ENCODE results near the gene TBC1D22A. TPM values are rescaled to one million over a fixed set of nuclear protein-coding genes. Genes with fewer than 3 reads are reported as not detected.
A peak's percentile ranks its signal among the peaks of the same experiment; 100 is the strongest.

The TBC1D22A gene
- total RNA-seq, 1 donor from 2014 or later = 8.9 TPM

GRCh38 chr22:46934746-46935491, 172.5 kb downstream of the TBC1D22A start:
- no peak for DNase-seq

GRCh38 chr22:46935506-46936377, 173.3 kb downstream of the TBC1D22A start:
- no peak for DNase-seq

- no peak for DNase-seq
Observed at GRCh38 chr22:46936378-46936903, 174.0 kb downstream of the TBC1D22A start.

GRCh38 chr22:46937185-46937584, 174.7 kb downstream of the TBC1D22A start:
- DNase-seq = no peak

GRCh38 chr22:46937939-46938338, 175.5 kb downstream of the TBC1D22A start:
- DNase-seq = no peak

- peak; percentile 39 for DNase-seq
Observed at GRCh38 chr22:46941968-46942798, 179.7 kb downstream of the TBC1D22A start.

- no peak for DNase-seq
Observed at GRCh38 chr22:46942799-46943785, 180.6 kb downstream of the TBC1D22A start.

GRCh38 chr22:46945481-46945880, 183.0 kb downstream of the TBC1D22A start:
- no peak for DNase-seq

- no peak for DNase-seq
Observed at GRCh38 chr22:46946383-46946962, 184.0 kb downstream of the TBC1D22A start.

- no peak for DNase-seq
Observed at GRCh38 chr22:46947516-46948257, 185.2 kb downstream of the TBC1D22A start.

GRCh38 chr22:46948411-46949144, 186.1 kb downstream of the TBC1D22A start:
- no peak for DNase-seq

- no peak for DNase-seq
Observed at GRCh38 chr22:46951350-46951749, 188.9 kb downstream of the TBC1D22A start.

- DNase-seq = no peak
Observed at GRCh38 chr22:46951973-46952372, 189.5 kb downstream of the TBC1D22A start.

- no peak for DNase-seq
Observed at GRCh38 chr22:46953968-46954765, 191.7 kb downstream of the TBC1D22A start.

GRCh38 chr22:46954781-46955180, 192.3 kb downstream of the TBC1D22A start:
- no peak for DNase-seq

GRCh38 chr22:46956498-46957215, 194.2 kb downstream of the TBC1D22A start:
- DNase-seq = no peak

GRCh38 chr22:46957521-46957920, 195.1 kb downstream of the TBC1D22A start:
- no peak for DNase-seq

GRCh38 chr22:46958191-46958590, 195.7 kb downstream of the TBC1D22A start:
- no peak for DNase-seq

Measured in skin of body (tissue), 2 donors.